HG02973 (cell line): ENCODE results near the gene CARD14.
"Not testable (repeated sequence)": the region's sequence is repeated elsewhere in the genome, so short reads cannot be mapped to it uniquely, and the experiment has no call there.

Experiments
- ATAC-seq: cut with Tn5 transposase; IDR thresholded peaks from one replicate; pipeline ENCODE4 v1.9.1; 2021; ENCODE audit warnings: moderate library complexity; ENCODE audit not compliant: unreplicated experiment

The CARD14 gene

GRCh38 chr17:80222376-80223141, 52.7 kb downstream of the CARD14 start:
- ATAC-seq, result no peak

- ATAC-seq, result no peak
Measured at GRCh38 chr17:80223142-80223815, 53.4 kb downstream of the CARD14 start.

DNA sequence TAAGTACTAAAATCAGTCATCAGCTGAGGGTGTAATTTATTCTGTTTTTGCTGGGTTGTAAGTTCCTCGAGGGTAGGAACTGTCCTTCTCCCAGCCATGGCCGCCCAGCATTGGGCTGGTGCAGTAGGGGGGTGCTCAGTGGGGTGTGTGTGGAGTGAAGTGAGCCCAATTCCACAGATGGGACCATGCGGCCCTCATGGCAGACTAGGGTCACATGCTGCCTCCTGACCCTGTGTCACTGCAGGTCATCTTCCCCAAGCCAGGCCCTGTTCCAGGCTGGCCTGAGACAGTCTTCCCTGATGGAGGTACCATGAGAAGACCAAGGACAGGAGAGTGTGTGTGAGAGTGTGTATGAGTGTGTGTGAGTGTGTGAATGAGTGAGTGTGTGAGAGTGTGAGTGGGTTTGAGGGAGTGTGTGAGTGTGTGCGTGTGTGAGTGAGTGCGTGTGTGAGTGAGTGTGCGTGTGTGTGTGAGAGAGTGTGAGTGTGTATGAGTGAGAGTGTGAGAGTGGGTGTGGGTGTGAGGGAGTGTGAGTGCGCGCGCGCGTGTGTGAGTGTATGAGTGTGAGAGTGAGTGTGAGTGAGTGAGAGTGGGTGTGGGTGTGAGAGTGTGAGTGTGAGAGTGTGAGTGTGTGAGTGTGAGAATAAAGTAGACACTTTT, 54.1 kb downstream of the CARD14 start:
- ATAC-seq, result no peak

GRCh38 chr17:80224683-80225082, 54.9 kb downstream of the CARD14 start:
- ATAC-seq, result no peak

- no peak for ATAC-seq
Measured at GRCh38 chr17:80225230-80225629, 55.4 kb downstream of the CARD14 start.

- no peak for ATAC-seq
Measured at GRCh38 chr17:80227156-80227555, 57.3 kb downstream of the CARD14 start.

- ATAC-seq, result no peak
Measured at GRCh38 chr17:80227666-80228065, 57.8 kb downstream of the CARD14 start.

GRCh38 chr17:80228477-80228876, 58.6 kb downstream of the CARD14 start:
- no peak for ATAC-seq

- no peak for ATAC-seq
Measured at GRCh38 chr17:80229011-80229410, 59.2 kb downstream of the CARD14 start.

- no peak for ATAC-seq
Measured at GRCh38 chr17:80232438-80232837, 62.6 kb downstream of the CARD14 start.

GRCh38 chr17:80233202-80233601, 63.4 kb downstream of the CARD14 start:
- no peak for ATAC-seq

DNA sequence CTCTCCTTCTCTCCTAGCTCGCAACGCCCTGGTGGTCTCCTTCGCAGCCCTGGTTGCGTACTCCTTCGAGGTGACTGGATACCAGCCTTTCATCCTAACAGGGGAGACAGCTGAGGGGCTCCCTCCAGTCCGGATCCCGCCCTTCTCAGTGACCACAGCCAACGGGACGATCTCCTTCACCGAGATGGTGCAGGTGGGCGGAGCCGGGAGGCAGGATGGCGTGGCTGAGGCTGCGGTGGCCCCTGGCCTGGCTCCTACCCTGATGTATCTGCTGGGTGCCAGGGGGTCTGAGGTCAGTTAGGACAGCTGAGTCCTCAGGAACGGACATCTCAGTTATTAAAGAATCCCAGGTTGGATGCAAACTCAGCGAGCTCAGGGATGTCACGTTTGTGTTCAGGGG, 67.1 kb downstream of the CARD14 start:
- no peak for ATAC-seq

DNA sequence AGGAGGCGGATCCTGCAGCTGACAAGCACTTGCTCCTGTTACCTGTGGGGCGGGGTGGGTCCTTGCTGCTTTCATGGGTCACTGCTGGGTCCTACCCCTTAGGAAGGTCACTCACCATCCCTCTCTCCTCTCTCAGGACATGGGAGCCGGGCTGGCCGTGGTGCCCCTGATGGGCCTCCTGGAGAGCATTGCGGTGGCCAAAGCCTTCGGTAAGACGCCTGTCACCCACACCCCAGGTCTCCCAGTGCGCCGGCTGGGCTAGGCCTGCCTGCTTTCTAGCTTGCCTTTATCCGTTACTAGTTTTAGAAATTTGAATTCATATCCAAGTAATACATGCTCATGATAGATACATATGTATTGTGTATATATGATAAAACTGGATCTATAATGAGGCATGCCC, 67.6 kb downstream of the CARD14 start:
- ATAC-seq, result no peak

DNA sequence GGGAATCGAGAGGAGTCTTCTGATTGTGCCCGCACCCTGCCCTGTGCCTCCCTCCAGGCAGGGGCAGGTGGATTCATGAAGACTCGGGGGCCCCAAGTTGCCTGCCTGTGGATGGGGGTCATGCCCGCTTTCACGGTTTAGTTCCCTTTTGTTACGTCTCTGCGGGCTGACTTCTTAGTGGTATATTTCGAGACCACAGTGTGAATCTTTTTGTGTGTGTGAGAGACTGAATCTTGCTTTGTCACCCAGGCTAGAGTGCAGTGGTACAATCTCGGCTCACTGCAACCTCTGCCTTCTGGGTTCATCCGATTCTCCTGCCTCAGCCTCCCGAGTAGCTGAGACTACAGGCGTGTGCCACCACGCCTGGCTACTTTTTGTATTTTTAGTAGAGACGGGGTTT, 72.7 kb downstream of the CARD14 start:
- ATAC-seq, result no peak

- no peak for ATAC-seq
Measured at GRCh38 chr17:80243526-80244433, 74.0 kb downstream of the CARD14 start.

GRCh38 chr17:80244448-80244847, 74.6 kb downstream of the CARD14 start:
- ATAC-seq, result not testable (repeated sequence)

- ATAC-seq, result no peak
Measured at GRCh38 chr17:80244871-80245509, 75.2 kb downstream of the CARD14 start.

- no peak for ATAC-seq
Measured at GRCh38 chr17:80245566-80246265, 75.9 kb downstream of the CARD14 start.

GRCh38 chr17:80246266-80246681, 76.4 kb downstream of the CARD14 start:
- ATAC-seq, result no peak

GRCh38 chr17:80246726-80247125, 76.9 kb downstream of the CARD14 start:
- ATAC-seq, result no peak
